HepG2 (cell line): ENCODE data around the gene PIP4K2C. TPM values are rescaled to one million over a fixed set of nuclear protein-coding genes. Genes with fewer than 3 reads are reported as not detected.

Experiments
- AGO2 ChIP-seq: fragments of 200-400 bp; formaldehyde crosslinking; optimal IDR thresholded peaks from 2 replicates; pipeline ENCODE3; 2017; ENCODE audit warnings: mild to moderate bottlenecking, low read depth, low read length, moderate library complexity
- FOXC1 ChIP-seq: sonication (generic); formaldehyde crosslinking; IDR thresholded peaks from 2 replicates; pipeline ENCODE4 v1.8.0; 2022; ENCODE audit warnings: mild to moderate bottlenecking, missing genetic modification reagents, borderline replicate concordance
- GABPB1 ChIP-seq: IDR thresholded peaks from 2 replicates; pipeline ENCODE4 v1.6.1; 2016; ENCODE audit warnings: mild to moderate bottlenecking, missing genetic modification reagents, moderate library complexity, missing compliant biosample characterization
- PHF21A ChIP-seq: sonication (generic); formaldehyde crosslinking; IDR thresholded peaks from 2 replicates; pipeline ENCODE4 v1.5.0; 2020; ENCODE audit warnings: mild to moderate bottlenecking, missing genetic modification reagents
- POLR2A ChIP-seq, 2 experiments: IDR thresholded peaks; 2 replicates each; pipeline ENCODE4 v1.6.1; 2011; ENCODE audit warnings: low read depth in 2 of 2, low read length in 2 of 2, mild to moderate bottlenecking in 1 of 2, moderate library complexity in 1 of 2; ENCODE audit not compliant: insufficient read depth in 1 of 2
- RBM22 ChIP-seq: fragments of 200-400 bp; formaldehyde crosslinking; optimal IDR thresholded peaks from 2 replicates; pipeline ENCODE3; 2017; ENCODE audit warnings: mild to moderate bottlenecking, low read length, moderate library complexity
- SALL1 ChIP-seq: sonication (generic); formaldehyde crosslinking; IDR thresholded peaks from 2 replicates; pipeline ENCODE4 v1.8.0; 2022; ENCODE audit warnings: mild to moderate bottlenecking, missing genetic modification reagents
- SP4 ChIP-seq: sonication (generic); formaldehyde crosslinking; IDR thresholded peaks from 2 replicates; pipeline ENCODE4 v1.8.1; 2023; ENCODE audit warnings: mild to moderate bottlenecking, missing genetic modification reagents
- ZBTB21 ChIP-seq: sonication (generic); formaldehyde crosslinking; IDR thresholded peaks from 2 replicates; pipeline ENCODE4 v1.4.0; 2020; ENCODE audit warnings: missing genetic modification reagents
- ZBTB25 ChIP-seq: IDR thresholded peaks from 2 replicates; pipeline ENCODE4 v1.6.1; 2018; ENCODE audit warnings: missing genetic modification reagents
- ZHX2 ChIP-seq, 2 experiments: sonication (generic) in 1 of 2; formaldehyde crosslinking in 1 of 2; IDR thresholded peaks; 2 replicates each; pipeline versions ENCODE4 v1.6.1 to v1.9.0; 2014 to 2022; ENCODE audit warnings: antibody characterized with exemption in 1 of 2, borderline replicate concordance in 1 of 2, inconsistent platforms in 1 of 2, low read depth in 1 of 2, missing genetic modification reagents in 1 of 2
- ZNF264 ChIP-seq: sonication (generic); formaldehyde crosslinking; IDR thresholded peaks from 2 replicates; pipeline ENCODE4 v1.4.0; 2020; ENCODE audit warnings: missing genetic modification reagents
- ZNF543 ChIP-seq: sonication (generic); formaldehyde crosslinking; IDR thresholded peaks from 2 replicates; pipeline ENCODE4 v1.4.0; 2020; ENCODE audit warnings: mild to moderate bottlenecking, missing genetic modification reagents
- ZNF567 ChIP-seq: sonication (generic); formaldehyde crosslinking; IDR thresholded peaks from 2 replicates; pipeline ENCODE4 v1.8.1; 2023; ENCODE audit warnings: mild to moderate bottlenecking, missing genetic modification reagents, borderline replicate concordance
- ZNF687 ChIP-seq: sonication (generic); formaldehyde crosslinking; IDR thresholded peaks from 2 replicates; pipeline ENCODE4 v1.5.1; 2020; ENCODE audit warnings: mild to moderate bottlenecking, missing genetic modification reagents, moderate library complexity
- ZNF709 ChIP-seq: sonication (generic); formaldehyde crosslinking; IDR thresholded peaks from 2 replicates; pipeline ENCODE4 v1.5.0; 2020; ENCODE audit warnings: mild to moderate bottlenecking, missing genetic modification reagents
- ZNF773 ChIP-seq: sonication (generic); formaldehyde crosslinking; IDR thresholded peaks from 2 replicates; pipeline ENCODE4 v1.4.0; 2020; ENCODE audit warnings: missing genetic modification reagents, borderline replicate concordance
- ZSCAN21 ChIP-seq: sonication (generic); formaldehyde crosslinking; IDR thresholded peaks from 2 replicates; pipeline ENCODE4 v1.8.0; 2022; ENCODE audit warnings: mild to moderate bottlenecking, missing genetic modification reagents, moderate library complexity, borderline replicate concordance
- polyA plus RNA-seq, 8 experiments: library from polyadenylated mRNA; depleted of rRNA in 3 of 8; stranded (reverse) in 7 of 8; unstranded in 1 of 8; fragments of >200 nt; fragmentation: Illumina TruSeq in 4 of 8; extraction: Trizol in 4 of 8; gene quantifications; 2 replicates each; pipeline versions ENCODE4 v1.2.1 to v1.2.3, GENCODE V29; 2011 to 2016; ENCODE audit warnings: low read depth in 4 of 8, missing spikeins in 1 of 8, mixed read lengths in 1 of 8; ENCODE audit not compliant: insufficient read depth in 1 of 8
- total RNA-seq, 5 experiments: library from RNA; depleted of rRNA; stranded (reverse); fragments of >200 nt; fragmentation: Illumina TruSeq; extraction: Trizol; gene quantifications; 2 replicates each; pipeline ENCODE4 v1.2.3, GENCODE V29; 2016; ENCODE audit warnings: low read depth in 1 of 5

PIP4K2C gene
- total and polyA plus RNA-seq, 2 of the 13 experiments (the other 11 are each of a cell fraction or from before 2014, with no cell fraction given) = 23.3 to 26.4 TPM

- TF ChIP-seq ZNF567 (CRISPR knock-in tag) = 0 out of 2 replicates have a peak, but pooled peaks have one; percentile 63
- 0 out of 2 replicates have a peak, but pooled peaks have one; percentile 18 for TF ChIP-seq FOXC1 (CRISPR knock-in tag)
- TF ChIP-seq GABPB1 (CRISPR knock-in tag) = peak; percentile 83
- peak; percentile 30; the same call in 1 of the 2 replicates for TF ChIP-seq ZBTB25 (CRISPR knock-in tag)
- 0 out of 2 replicates have a peak, but pooled peaks have one; percentile 15 for TF ChIP-seq SP4 (CRISPR knock-in tag)
- peak; percentile 75 for TF ChIP-seq ZNF687 (CRISPR knock-in tag)
- peak; percentile 49 to 80; a peak in 3 of 4 replicates for TF ChIP-seq POLR2A (IDR thresholded peaks at IDR 0.05; ENCODE audit: insufficient read depth in 1 of 2, low read depth in 2 of 2, low read length in 2 of 2)
- TF ChIP-seq PHF21A (CRISPR knock-in tag) = 0 out of 2 replicates have a peak, but pooled peaks have one; percentile 45
- TF ChIP-seq SALL1 (CRISPR knock-in tag) = peak; percentile 61
- TF ChIP-seq RBM22 = no peak
- peak; percentile 33; the same call in 1 of the 2 replicates for TF ChIP-seq ZNF709
- no peak for TF ChIP-seq ZBTB21 (CRISPR knock-in tag)
- TF ChIP-seq ZHX2 (IDR thresholded peaks at IDR 0.05; ENCODE audit: low read depth) = no peak
- TF ChIP-seq ZHX2 (CRISPR knock-in tag; IDR thresholded peaks at IDR 0.05; ENCODE audit: borderline replicate concordance) = 0 out of 2 replicates have a peak, but pooled peaks have one; percentile 25
- TF ChIP-seq AGO2 = peak; percentile 33
- TF ChIP-seq ZSCAN21 (CRISPR knock-in tag) = peak; percentile 39
- TF ChIP-seq ZNF543 = 0 out of 2 replicates have a peak, but pooled peaks have one; percentile 54
- TF ChIP-seq ZNF773 (CRISPR knock-in tag) = peak; percentile 72; the same call in 1 of the 2 replicates
- TF ChIP-seq ZNF264 (CRISPR knock-in tag) = 0 out of 2 replicates have a peak, but pooled peaks have one; percentile 30
These were observed 20.3 kb downstream of the PIP4K2C start, which contains the start of gene ARHGEF25 (continued) for GRCh38 chr12:57611108-57611826.
